H1 (cell line): Measurements from ENCODE around the gene SIX4. TPM values are rescaled to one million over a fixed set of nuclear protein-coding genes. Genes with fewer than 3 reads are reported as not detected.

Source experiments
- CTCF ChIA-PET: fragments of 300-600 bp; sonication (Branson Sonifier 250); formaldehyde crosslinking; loops from one replicate; lab custom pipeline; 2021; ENCODE audit not compliant: partially characterized antibody; lab: Charles Lee
- POLR2A ChIA-PET: fragments of 300-600 bp; sonication (Branson Sonifier 250); formaldehyde crosslinking; loops from one replicate; lab custom pipeline; 2021; ENCODE audit warnings: inconsistent platforms; ENCODE audit not compliant: partially characterized antibody; lab: Charles Lee
- DNase-seq, 2 experiments: peaks; one replicate each; pipeline versions ENCODE4 v3.0.0 to v3.0.0-alpha.2; 2010 to 2022; ENCODE audit warnings: low spot score in 2 of 2, low read depth in 1 of 2, mixed read lengths in 1 of 2
- FAIRE-seq: peaks from 2 replicates; lab custom pipeline; 2011; peaks lifted over from hg19 to GRCh38; lab: Jason Lieb, UNC
- H2AFZ ChIP-seq: 2 replicates; pipeline ENCODE4 v1.8.1; 2012; ENCODE audit warnings: low read length, inconsistent platforms
- H2AK5ac ChIP-seq: 2 replicates; pipeline ENCODE4 v1.6.1; 2013; ENCODE audit warnings: low read depth, low read length
- H2BK120ac ChIP-seq: replicated peaks from 2 replicates; pipeline ENCODE3; 2013; ENCODE audit warnings: low read depth, low read length, inconsistent platforms
- H2BK12ac ChIP-seq: 2 replicates; pipeline ENCODE4 v1.6.1; 2013; ENCODE audit warnings: low read depth, low read length
- H2BK15ac ChIP-seq: 2 replicates; pipeline ENCODE4 v1.6.1; 2013; ENCODE audit warnings: low read length
- H2BK20ac ChIP-seq: 2 replicates; pipeline ENCODE4 v1.6.1; 2013; ENCODE audit warnings: low read length
- H2BK5ac ChIP-seq: 2 replicates; pipeline ENCODE4 v1.6.1; 2013; ENCODE audit warnings: low read depth, low read length
- H3K14ac ChIP-seq: 2 replicates; pipeline ENCODE4 v1.6.1; 2013; ENCODE audit warnings: inconsistent platforms; ENCODE audit not compliant: insufficient read length
- H3K18ac ChIP-seq: 2 replicates; pipeline ENCODE4 v1.6.1; 2013; ENCODE audit warnings: low read length; ENCODE audit errors: extremely low read depth
- H3K23ac ChIP-seq: 2 replicates; pipeline ENCODE4 v1.6.1; 2013; ENCODE audit warnings: inconsistent platforms; ENCODE audit not compliant: insufficient read length
- H3K23me2 ChIP-seq: 2 replicates; pipeline ENCODE4 v1.6.1; 2013; ENCODE audit warnings: low read depth, low read length
- H3K27ac ChIP-seq: 2 replicates; pipeline ENCODE4 v1.6.1; 2011; ENCODE audit warnings: low read depth, low read length, inconsistent platforms
- H3K27me3 ChIP-seq, 4 experiments: replicated peaks in 1 of 4; 1 replicate in 1 of 4; 2 replicates in 3 of 4; pipeline versions ENCODE4 v1.6.1 to v1.8.1; 2011 to 2013; ENCODE audit warnings: low read length in 3 of 4, mild to moderate bottlenecking in 3 of 4, inconsistent platforms in 2 of 4, mixed read lengths in 2 of 4, moderate library complexity in 1 of 4; ENCODE audit not compliant: control insufficient read depth in 3 of 4, insufficient read depth in 3 of 4; ENCODE audit errors: extremely low read depth in 1 of 4
- H3K36me3 ChIP-seq, 4 experiments: 2 replicates each; pipeline versions ENCODE4 v1.6.1 to v1.8.1; 2011 to 2013; ENCODE audit warnings: mild to moderate bottlenecking in 4 of 4, low read length in 3 of 4, moderate library complexity in 2 of 4, control low read depth in 1 of 4, inconsistent platforms in 1 of 4; ENCODE audit not compliant: insufficient read depth in 4 of 4, control insufficient read depth in 2 of 4
- H3K4ac ChIP-seq: replicated peaks from 2 replicates; pipeline ENCODE3; 2013; ENCODE audit warnings: low read length, low read depth, mixed read lengths, inconsistent platforms; ENCODE audit not compliant: insufficient read length
- H3K4me1 ChIP-seq, 4 experiments: replicated peaks in 1 of 4; 1 replicate in 1 of 4; 2 replicates in 3 of 4; pipeline versions ENCODE4 v1.6.1 to v1.8.1; 2011 to 2013; ENCODE audit warnings: low read length in 3 of 4, inconsistent platforms in 2 of 4, mixed read lengths in 1 of 4; ENCODE audit not compliant: insufficient read depth in 4 of 4, control insufficient read depth in 3 of 4
- H3K4me2 ChIP-seq, 2 experiments: 2 replicates each; pipeline versions ENCODE4 v1.6.1 to v1.8.1; 2011 to 2013; ENCODE audit warnings: low read depth in 2 of 2, low read length in 2 of 2, control low read depth in 1 of 2, inconsistent platforms in 1 of 2, mild to moderate bottlenecking in 1 of 2; ENCODE audit not compliant: insufficient read depth in 1 of 2
- H3K4me3 ChIP-seq, 4 experiments: fragments of 200-600, 300-600 bp in 1 of 4; sonication (generic), shearing (Covaris generic), sonication (Bioruptor Twin) in 1 of 4; 2 replicates each; pipeline versions ENCODE4 v1.5.1 to v1.8.1; 2011 to 2016; ENCODE audit warnings: low read length in 4 of 4, low read depth in 3 of 4, control low read depth in 2 of 4, inconsistent platforms in 2 of 4, mild to moderate bottlenecking in 2 of 4, mixed read lengths in 1 of 4, moderate library complexity in 1 of 4; ENCODE audit not compliant: insufficient read depth in 2 of 4; ENCODE audit errors: extremely low read depth in 1 of 4
- H3K56ac ChIP-seq: replicated peaks from 2 replicates; pipeline ENCODE3; 2013; ENCODE audit warnings: low read depth, mild to moderate bottlenecking, mixed read lengths, low read length, inconsistent platforms; ENCODE audit not compliant: insufficient read length
- H3K79me1 ChIP-seq: 2 replicates; pipeline ENCODE4 v1.6.1; 2013; ENCODE audit warnings: low read depth, low read length, control low read depth
- H3K79me2 ChIP-seq, 2 experiments: 2 replicates each; pipeline versions ENCODE4 v1.6.1 to v1.8.1; 2012 to 2013; ENCODE audit warnings: low read length in 2 of 2, mild to moderate bottlenecking in 2 of 2, inconsistent platforms in 1 of 2; ENCODE audit not compliant: insufficient read depth in 2 of 2, control insufficient read depth in 1 of 2
- H3K9ac ChIP-seq, 4 experiments: replicated peaks in 1 of 4; 1 replicate in 1 of 4; 2 replicates in 3 of 4; pipeline versions ENCODE4 v1.6.1 to v1.8.1; 2011 to 2013; ENCODE audit warnings: low read depth in 3 of 4, low read length in 3 of 4, control low read depth in 2 of 4, mild to moderate bottlenecking in 2 of 4, moderate library complexity in 2 of 4, inconsistent platforms in 1 of 4; ENCODE audit errors: extremely low read depth in 1 of 4
- H3K9me3 ChIP-seq, 2 experiments: 2 replicates each; pipeline versions ENCODE4 v1.6.1 to v1.8.1; 2012 to 2013; ENCODE audit warnings: mild to moderate bottlenecking in 2 of 2, moderate library complexity in 2 of 2, control low read depth in 1 of 2, inconsistent platforms in 1 of 2, low read depth in 1 of 2, low read length in 1 of 2, mixed read lengths in 1 of 2; ENCODE audit not compliant: insufficient read depth in 2 of 2
- H4K20me1 ChIP-seq, 2 experiments: replicated peaks in 1 of 2; 2 replicates each; pipeline versions ENCODE3 to v1.8.1; 2011 to 2013; ENCODE audit warnings: inconsistent platforms in 2 of 2, low read length in 2 of 2, mild to moderate bottlenecking in 1 of 2; ENCODE audit not compliant: insufficient read depth in 2 of 2, control insufficient read depth in 1 of 2
- H4K5ac ChIP-seq: 2 replicates; pipeline ENCODE4 v1.6.1; 2013; ENCODE audit warnings: low read length, low read depth, mixed read lengths, inconsistent platforms; ENCODE audit not compliant: insufficient read length
- H4K8ac ChIP-seq: 2 replicates; pipeline ENCODE4 v1.8.0; 2013; ENCODE audit warnings: mild to moderate bottlenecking, moderate library complexity, low read length, inconsistent platforms; ENCODE audit not compliant: insufficient read depth; ENCODE audit errors: extremely low read depth
- H4K91ac ChIP-seq: replicated peaks from 2 replicates; pipeline ENCODE3; 2013; ENCODE audit warnings: low read length, mixed read lengths, inconsistent platforms; ENCODE audit not compliant: insufficient read length
- CBX5 ChIP-seq: fragments of 300-800, 300-1000 bp; sonication (generic); IDR thresholded peaks from 2 replicates; pipeline ENCODE4 v1.7.1; 2016; ENCODE audit warnings: antibody characterized with exemption, low read length, low read depth
- EP300 ChIP-seq, 2 experiments: IDR thresholded peaks; 1 replicate in 1 of 2; 2 replicates in 1 of 2; pipeline ENCODE4 v1.6.1; 2011 to 2012; ENCODE audit warnings: low read depth in 2 of 2, low read length in 2 of 2, mild to moderate bottlenecking in 2 of 2, borderline replicate concordance in 1 of 2, inconsistent platforms in 1 of 2, moderate library complexity in 1 of 2
- GABPA ChIP-seq: IDR thresholded peaks from 2 replicates; pipeline ENCODE4 v1.6.1; 2011; ENCODE audit warnings: mild to moderate bottlenecking, low read length, moderate library complexity, borderline replicate concordance; ENCODE audit not compliant: insufficient read depth
- JUN ChIP-seq: IDR thresholded peaks from 2 replicates; pipeline ENCODE4 v1.6.1; 2011; ENCODE audit warnings: low read depth, mild to moderate bottlenecking, improper control_type of control experiment, low read length
- KDM5A ChIP-seq: fragments of 200-600 bp; IDR thresholded peaks from 2 replicates; pipeline ENCODE4 v1.7.1; 2012; ENCODE audit warnings: mild to moderate bottlenecking, low read length, inconsistent platforms, mixed read lengths
- POLR2AphosphoS5 ChIP-seq: IDR thresholded peaks from 2 replicates; pipeline ENCODE4 v1.6.1; 2011; ENCODE audit warnings: low read depth, low read length
- SAP30 ChIP-seq: fragments of 300-600 bp; sonication (generic); IDR thresholded peaks from 2 replicates; pipeline ENCODE4 v1.7.1; 2012; ENCODE audit warnings: low read length, moderate library complexity, mild to moderate bottlenecking, inconsistent platforms; ENCODE audit not compliant: insufficient read depth, insufficient replicate concordance
- TAF1 ChIP-seq: IDR thresholded peaks from 2 replicates; pipeline ENCODE4 v1.6.1; 2011; ENCODE audit warnings: mild to moderate bottlenecking, low read depth, low read length
- TEAD4 ChIP-seq: IDR thresholded peaks from 2 replicates; pipeline ENCODE4 v1.6.1; 2012; ENCODE audit warnings: low read depth, low read length, inconsistent platforms, mixed read lengths
- ZNF274 ChIP-seq: IDR thresholded peaks from 2 replicates; pipeline ENCODE4 v1.7.0; 2012; ENCODE audit warnings: low read length, borderline replicate concordance; ENCODE audit errors: extremely low read depth
- WGBS, 2 experiments: shearing (Covaris generic) in 1 of 2; methylation state at CpG; one replicate each; pipeline versions ENCODE4 v1.1.6 to v1.1.7; 2013 to 2015; ENCODE audit warnings: low lambda C conversion rate in 2 of 2, mixed read lengths in 2 of 2, inconsistent platforms in 1 of 2, low coverage in 1 of 2, missing lambda C conversion rate in 1 of 2; ENCODE audit not compliant: insufficient replicate concordance in 2 of 2, insufficient coverage in 1 of 2, insufficient read length in 1 of 2; ENCODE audit errors: extremely low coverage in 1 of 2, missing lambda C conversion rate in 1 of 2; 5-methylcytosine and 5-hydroxymethylcytosine counted together
- polyA plus RNA-seq, 7 experiments: library from polyadenylated mRNA; depleted of rRNA in 3 of 7; stranded (reverse) in 5 of 7; unstranded in 2 of 7; fragments of >200 nt in 5 of 7; fragments of 200-250 nt in 2 of 7; gene quantifications; 1 replicate in 5 of 7; 2 replicates in 1 of 7; 4 replicates in 1 of 7; pipeline versions ENCODE4 v1.2.1 to v1.2.3, GENCODE V29; 2011 to 2013; ENCODE audit warnings: missing spikeins in 2 of 7, mixed read lengths in 2 of 7
- total RNA-seq: library from RNA; stranded (reverse); fragmentation: NEBNext Ultra II Directional; extraction: Animal tissue kit (Norgen Biotek cat#: 25700); gene quantifications from 2 replicates; pipeline ENCODE4 v1.2.1, GENCODE V29; 2021

Gene SIX4
- total and polyA plus RNA-seq, 2 of the 8 experiments (the other 6 are each of a cell fraction or from before 2014, with no cell fraction given) = 9.0 to 38.9 TPM

DNA sequence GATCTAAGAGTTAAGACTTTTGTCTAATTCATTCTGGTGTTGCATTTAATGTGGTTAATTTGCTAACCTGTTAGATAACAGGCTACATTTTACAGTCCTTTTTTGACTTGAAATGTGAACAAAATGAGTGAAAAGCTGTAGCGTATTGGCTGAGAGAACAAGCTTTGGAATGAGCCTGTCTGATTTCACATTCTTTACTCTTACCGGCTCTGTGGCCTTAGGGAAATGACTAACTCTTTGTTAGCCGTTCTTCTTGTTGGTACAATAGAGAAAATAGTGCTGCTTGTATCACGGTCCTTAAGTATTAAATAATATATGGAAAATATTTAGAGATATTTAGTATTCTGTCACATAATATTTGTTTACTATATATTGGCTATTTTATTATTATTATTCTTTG is 12.3 kb upstream of the SIX4 start:
- 67% methylated on average over 4 of the region's 4 CpGs; no CpG with 5 or more reads in 1 of the 2 experiments for WGBS, 2 experiments
- H3K27ac ChIP-seq = no peak overlapping the region

More for the DNA sequence above, 12.3 kb upstream of the SIX4 start:
- TF ChIP-seq TAF1 (no peak), ZNF274 (no peak), GABPA (no peak), CBX5 (no peak), JUN (no peak), EP300 (IDR thresholded peaks at IDR 0.05; ENCODE audit: borderline replicate concordance in 1 of 2, low read depth in 2 of 2, low read length in 2 of 2) (no peak), TEAD4 (no peak), POLR2AphosphoS5 (no peak), SAP30 (no peak), KDM5A (no peak)
- peaks cover 7 to 65% of the 10 kb centered on the region in 2 experiments for H3K79me2 ChIP-seq
- ChIA-PET CTCF (no interaction called here), POLR2A (interaction anchor here (0.8 kb wide), 1 partner anchor 15 kb away, joined by 3 read pairs; no protein-coding TSS in a partner anchor)
- no peak overlapping the region for H2BK12ac ChIP-seq
- no peak overlapping the region for H3K56ac ChIP-seq
- H3K23me2 ChIP-seq = peaks cover 5% of the 10 kb centered on the region
- H2BK120ac ChIP-seq = no peak overlapping the region
- H4K5ac ChIP-seq = no peak overlapping the region
- H3K18ac ChIP-seq = no peak overlapping the region
- H4K20me1 ChIP-seq = no peaks in the 10 kb centered on the region
- H3K23ac ChIP-seq = no peak overlapping the region
- H2BK5ac ChIP-seq = no peak overlapping the region
- no peaks in the 10 kb centered on the region for H3K27me3 ChIP-seq
- no peak overlapping the region for H3K4ac ChIP-seq
- no peak overlapping the region for H4K91ac ChIP-seq
- H2BK15ac ChIP-seq = no peak overlapping the region
- H3K36me3 ChIP-seq = no peaks in the 10 kb centered on the region
- H3K4me3 ChIP-seq = peak overlapping the region in 1 of 4 experiments; percentile 85; a peak in 1 of 8 replicates
- DNase-seq (no peak), FAIRE-seq (no peak)
- H2BK20ac ChIP-seq = no peak overlapping the region
- no peak overlapping the region for H4K8ac ChIP-seq
- H3K9ac ChIP-seq = peak overlapping the region in 1 of 4 experiments; percentile 53; a peak in 1 of 7 replicates
- no peaks in the 10 kb centered on the region for H3K79me1 ChIP-seq
- H3K4me2 ChIP-seq = peak overlapping the region in 1 of 2 experiments; percentile 96; a peak in 2 of 4 replicates
- no peaks in the 10 kb centered on the region for H3K9me3 ChIP-seq
- no peak overlapping the region for H2AK5ac ChIP-seq
- H3K14ac ChIP-seq = no peak overlapping the region
- no peak overlapping the region for H2AFZ ChIP-seq
- no peaks in the 10 kb centered on the region; a peak in 3 of 7 replicates for H3K4me1 ChIP-seq
